Activated CD4-positive, alpha-beta T cell treated with anti-CD3 and anti-CD28 coated beads, Interleukin-2, amount 50 U/mL, for 4 hours (primary cell): ENCODE data around the gene PAX5.

Source experiments
- DNase-seq, 2 experiments: peaks; one replicate each; pipeline ENCODE4 v3.0.0-alpha.2; 2020

Gene PAX5

DNA sequence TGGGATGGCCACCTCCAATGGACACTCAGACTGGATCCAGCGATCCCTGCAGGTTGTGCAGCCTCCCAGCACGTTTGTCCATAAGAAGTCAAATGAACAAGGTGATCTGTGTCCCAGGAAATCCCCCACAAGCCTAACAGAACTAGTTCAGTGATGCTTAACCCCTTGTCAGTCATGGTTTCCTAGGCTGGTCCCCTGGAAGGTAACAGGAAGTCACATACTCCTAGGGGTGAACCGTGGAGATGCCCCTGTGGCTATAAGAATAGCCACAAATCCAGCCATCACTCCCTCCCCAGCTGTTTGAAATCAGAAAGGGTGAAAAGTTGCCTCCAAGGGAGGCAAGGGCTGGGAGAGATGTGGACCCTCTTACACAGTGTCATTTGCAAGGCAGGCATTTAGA lies 22.5 kb downstream of the PAX5 start:
- DNase-seq: no peak

DNA sequence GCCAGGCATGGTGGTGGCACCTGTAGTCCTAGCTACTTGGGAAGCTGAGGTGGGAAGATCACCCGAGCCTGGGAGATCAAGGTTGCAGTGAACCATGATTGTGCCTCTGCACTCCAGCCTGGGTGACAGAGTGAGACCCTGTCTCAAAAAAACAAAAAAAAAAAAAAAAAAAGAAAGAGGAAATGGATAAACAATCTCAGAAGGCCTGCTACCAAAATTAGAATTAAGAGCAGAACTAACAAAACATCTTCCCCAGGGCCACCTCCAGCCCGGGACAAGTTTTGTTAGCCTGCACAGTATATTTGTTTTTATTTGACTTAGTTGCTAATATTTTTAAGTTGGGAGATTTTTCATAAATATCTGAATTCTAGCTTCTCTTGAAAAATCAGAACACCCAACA lies 23.1 kb downstream of the PAX5 start:
- no peak for DNase-seq

DNA sequence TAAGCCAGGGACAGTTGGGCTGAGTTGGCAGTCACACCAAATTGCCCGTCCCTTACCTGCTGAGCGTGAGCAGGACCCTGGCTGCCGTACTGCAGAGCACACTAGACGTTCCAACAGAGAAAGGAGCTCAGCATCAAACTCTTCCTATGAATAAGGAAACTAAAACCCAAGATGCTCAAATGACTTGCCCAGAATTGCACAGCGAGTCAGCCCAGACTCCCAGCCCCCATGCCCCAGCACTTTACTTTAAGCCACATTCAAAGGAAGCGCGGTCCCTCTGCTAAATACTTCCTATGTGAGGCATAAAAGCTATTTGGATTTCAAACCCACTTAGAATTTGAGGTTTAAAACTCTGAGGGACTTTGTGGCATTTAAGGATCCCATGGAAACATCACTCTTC lies 23.9 kb downstream of the PAX5 start:
- DNase-seq: no peak

DNA sequence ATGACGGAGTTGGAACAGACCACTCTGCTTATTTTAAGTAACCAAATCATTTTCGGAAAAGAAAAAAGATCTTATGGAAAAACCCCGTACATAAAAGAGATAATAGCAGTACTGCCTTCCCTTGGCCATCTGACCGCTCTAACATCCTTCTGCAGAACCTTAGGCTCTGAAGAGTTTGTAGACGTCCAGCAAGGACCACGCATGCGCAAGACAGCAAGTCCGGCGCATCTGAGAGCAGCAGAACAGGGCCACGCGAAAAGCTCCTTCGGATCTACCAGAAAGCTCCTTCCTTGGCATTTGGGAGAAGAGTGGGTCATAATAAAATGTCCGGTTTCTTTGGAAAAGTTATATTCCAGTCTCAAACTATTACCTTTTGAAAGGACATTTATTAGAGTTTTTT lies 26.8 kb downstream of the PAX5 start:
- no peak for DNase-seq

DNA sequence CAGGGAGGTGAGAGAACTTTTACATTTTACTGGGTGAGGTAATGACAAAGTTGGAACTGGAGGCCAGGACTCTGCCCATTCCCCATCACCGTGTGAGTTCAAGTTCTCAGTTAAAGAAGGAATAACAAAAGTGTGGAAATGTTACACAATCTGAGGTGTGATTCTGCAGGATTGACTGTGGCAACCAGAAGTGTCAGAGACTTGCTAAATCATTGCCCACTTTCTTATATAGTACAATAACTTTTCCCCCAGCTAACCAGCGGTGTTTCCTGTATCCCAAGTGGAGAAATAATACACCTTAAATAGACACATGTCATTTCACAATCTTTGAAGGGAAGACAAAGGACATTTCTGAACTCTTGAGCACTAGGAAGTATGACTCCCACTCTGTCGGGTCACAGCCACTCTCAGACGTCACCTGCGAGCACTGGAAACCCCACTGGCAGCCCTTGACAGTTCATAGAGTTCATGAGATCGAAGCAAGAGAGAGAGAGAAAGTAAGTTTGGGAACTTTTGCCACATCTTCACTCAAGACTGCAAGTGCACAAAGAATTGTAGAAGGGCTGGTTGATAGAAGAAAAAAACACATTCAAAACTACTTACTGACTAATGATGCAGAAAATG lies 28.4 kb downstream of the PAX5 start:
- no peak for DNase-seq

DNA sequence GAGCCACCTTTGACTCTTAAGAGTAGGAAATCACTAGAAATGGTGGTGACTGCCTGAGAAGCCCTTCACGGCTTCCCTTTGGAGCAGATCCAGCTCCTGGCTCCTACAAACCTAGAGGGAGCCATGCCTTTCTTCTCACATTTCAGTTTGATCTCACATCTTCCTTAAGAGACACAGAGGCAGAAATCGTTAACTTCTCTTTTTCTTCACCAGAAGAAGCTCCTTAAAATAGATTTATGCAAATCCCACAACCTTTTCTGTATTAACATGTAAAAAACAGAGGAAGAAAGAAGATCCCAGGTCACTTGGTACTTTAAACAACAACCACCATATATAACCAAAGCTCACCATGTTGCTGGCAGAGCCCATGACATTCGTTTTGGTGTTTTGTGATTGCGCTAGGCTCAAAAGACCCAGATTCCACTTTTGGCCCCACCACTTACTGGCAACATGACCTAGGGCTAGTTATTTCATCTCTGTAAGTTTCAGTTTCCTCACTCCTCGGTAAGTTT lies 29.6 kb downstream of the PAX5 start:
- DNase-seq: no peak

DNA sequence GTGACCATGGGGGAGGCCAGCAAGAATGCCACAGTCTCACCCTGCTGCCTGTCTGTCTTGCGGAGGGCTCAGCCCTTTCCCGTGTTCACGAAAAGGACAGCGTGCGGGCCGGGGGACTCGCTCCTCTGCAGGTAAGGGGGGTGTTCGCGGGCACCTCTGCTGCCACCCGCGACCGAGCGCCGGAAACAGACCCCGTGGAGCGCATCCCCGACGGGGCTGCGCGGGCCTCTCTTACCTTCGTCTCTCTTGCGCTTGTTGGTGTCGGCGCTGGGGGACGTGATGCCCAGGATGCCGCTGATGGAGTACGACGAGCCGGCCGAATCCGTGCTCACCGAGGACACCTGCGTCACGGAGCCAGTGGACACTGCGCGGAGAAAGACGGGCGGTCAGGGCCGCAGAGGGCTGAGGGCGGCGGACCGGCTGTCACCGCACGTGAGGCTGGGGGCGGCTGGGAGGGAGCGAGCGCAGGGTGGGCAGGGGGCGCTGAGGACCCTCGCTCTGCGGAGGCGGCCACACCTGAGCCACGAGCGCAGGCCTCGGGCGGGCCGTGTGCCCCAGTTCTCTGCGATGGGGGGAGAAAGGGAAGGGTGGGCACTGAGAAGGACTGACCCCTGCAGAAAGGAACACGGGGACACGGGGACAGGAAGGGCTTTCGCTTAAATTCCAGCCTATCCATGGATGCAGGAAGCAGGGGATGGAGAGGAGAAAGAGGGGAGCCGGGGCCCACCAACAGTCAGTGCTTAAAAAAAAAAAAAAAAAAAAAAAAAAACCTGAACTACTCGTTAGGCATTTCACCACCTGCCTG lies 31.5 kb downstream of the PAX5 start:
- no peak for DNase-seq

DNA sequence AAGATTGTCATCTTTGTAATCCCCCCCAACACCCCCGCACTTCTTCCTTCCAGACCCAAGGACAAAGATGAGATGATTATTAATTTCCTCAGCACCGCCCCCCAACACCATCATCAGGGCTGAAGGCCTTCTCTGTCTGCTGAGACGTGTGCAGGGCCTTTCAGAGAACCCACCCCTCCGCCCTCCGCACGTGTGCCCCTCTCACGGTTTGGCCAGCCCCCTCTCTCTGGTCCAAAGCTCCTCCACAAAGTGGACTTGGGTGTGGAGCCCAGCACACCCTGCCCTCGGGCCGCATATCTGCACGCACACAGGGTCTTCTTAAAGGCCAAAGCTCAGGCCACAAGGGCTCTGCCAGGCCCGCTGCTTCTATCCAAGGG lies 32.0 kb downstream of the PAX5 start:
- no peak for DNase-seq

DNA sequence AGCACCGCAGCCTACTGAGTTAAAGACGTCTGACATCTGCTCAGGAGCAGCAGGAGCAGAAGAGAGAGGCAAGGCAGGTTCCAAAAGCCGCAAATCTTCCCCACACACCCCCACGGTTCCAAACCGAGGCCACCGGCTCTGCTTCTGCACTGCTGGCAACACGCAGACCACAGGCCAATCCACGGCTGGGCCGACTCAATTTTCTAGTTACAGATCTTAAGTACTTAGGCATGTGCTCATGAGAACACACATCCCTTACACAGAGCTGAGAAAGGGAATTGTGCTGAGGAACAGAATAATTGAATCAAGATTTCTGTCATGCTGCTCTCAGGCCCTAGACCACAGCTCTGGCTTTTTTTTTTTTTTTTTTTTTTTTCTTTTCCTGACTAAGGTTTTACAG lies 32.6 kb downstream of the PAX5 start:
- DNase-seq: no peak

DNA sequence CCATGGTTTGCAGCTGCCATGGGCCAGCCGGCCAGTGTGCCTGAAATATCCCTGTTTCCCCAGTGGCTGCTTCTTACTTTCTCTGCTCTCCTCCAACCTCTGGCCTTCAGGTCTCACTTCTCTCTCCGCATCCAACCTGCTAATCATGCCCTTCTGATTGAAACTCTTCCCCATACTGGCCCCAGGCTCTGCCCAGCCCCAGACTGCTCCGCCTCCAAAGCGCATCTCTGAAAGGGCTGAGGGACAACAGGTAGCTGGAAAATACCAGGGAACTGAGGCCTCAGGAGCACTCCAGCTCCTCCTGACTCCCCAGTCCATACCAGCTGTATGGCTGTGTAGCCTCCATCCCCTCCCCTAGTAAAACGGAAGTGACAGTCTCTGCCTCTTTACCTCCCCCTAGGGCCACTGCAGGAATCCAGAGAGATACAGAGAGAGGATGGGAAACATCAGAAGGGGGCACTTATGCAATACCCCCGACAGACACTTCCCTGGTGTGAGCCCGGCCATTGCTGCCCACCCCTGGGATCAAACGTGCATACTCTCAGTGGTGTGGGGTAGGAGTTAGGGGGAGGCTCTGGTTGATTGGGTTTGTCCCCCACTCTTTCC lies 34.2 kb downstream of the PAX5 start:
- DNase-seq: no peak

DNA sequence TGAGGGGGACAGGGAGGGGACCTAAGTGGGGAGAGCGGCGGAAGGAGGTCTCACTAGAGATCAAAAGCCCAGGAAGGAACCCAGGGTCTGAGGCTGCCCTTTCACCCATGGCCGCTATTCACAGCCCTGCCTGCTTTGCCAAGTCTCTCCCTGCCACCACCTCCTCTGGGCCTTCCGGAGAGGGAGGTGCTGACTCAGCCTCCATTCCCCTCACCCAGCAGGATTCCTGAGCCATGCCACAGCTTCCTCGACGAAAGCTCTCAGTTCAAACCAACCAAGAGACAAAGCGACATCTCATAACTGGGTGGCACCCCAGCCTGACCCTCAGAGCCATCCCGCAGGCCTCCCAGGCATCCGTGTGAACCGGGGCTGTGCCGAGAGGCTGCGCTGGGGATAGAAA lies 36.7 kb downstream of the PAX5 start:
- DNase-seq: no peak

DNA sequence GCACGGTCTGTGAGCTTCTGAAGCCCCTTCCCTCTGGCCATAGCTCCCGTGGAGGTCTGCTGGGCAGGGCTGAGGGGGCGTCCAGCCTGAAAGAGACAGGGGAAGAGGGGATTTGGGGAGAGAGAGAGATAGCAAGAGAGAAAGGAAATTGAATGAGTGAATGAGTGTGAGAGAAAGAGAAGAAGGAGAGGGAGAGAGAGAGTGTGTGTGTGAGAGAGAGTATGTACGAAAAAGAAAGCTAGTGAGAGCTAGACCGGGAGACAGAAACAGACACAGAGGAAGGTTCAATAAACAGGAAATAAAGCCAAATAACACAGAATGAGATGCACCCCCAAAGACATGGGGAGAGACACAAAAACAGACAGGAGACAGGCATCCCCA lies 37.4 kb downstream of the PAX5 start:
- DNase-seq: no peak

DNA sequence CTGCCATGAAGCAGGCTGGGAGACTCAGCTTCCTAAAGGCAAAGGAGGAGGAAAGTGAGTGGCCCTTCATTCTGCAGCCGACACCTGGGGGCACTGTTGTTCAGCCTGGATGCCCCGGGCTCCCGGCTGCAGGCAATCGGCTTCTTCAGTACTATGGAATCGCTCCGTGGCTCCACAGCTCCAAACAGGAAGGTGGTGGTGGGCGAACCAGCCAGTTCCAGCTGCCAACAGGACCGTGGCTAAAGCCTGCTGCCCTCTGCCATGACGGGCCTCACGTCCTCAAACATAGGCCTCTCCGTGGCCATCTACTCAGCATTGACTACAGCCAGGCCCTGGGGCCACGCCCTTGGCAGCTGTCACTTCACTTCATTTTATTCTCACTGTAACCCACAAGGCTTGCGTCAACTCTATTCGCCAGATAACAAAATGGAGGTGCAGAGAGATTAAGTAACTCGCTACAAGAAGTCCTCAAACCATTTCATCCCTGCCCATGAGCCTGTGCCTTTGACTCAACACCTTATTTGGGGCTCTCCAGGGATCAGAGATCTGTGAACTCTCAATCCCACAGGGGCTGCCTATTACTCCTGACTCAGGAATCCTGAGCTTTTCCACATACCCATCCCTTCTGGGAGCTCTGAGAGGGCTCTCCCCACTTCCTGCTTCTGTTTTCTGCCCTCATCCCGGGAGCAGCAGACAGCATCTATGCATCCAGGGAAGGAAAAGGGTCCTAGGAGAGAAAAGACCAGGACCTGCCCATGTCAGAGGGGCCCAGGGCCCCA lies 38.0 kb downstream of the PAX5 start:
- peak; percentile 44 to 52 for DNase-seq

DNA sequence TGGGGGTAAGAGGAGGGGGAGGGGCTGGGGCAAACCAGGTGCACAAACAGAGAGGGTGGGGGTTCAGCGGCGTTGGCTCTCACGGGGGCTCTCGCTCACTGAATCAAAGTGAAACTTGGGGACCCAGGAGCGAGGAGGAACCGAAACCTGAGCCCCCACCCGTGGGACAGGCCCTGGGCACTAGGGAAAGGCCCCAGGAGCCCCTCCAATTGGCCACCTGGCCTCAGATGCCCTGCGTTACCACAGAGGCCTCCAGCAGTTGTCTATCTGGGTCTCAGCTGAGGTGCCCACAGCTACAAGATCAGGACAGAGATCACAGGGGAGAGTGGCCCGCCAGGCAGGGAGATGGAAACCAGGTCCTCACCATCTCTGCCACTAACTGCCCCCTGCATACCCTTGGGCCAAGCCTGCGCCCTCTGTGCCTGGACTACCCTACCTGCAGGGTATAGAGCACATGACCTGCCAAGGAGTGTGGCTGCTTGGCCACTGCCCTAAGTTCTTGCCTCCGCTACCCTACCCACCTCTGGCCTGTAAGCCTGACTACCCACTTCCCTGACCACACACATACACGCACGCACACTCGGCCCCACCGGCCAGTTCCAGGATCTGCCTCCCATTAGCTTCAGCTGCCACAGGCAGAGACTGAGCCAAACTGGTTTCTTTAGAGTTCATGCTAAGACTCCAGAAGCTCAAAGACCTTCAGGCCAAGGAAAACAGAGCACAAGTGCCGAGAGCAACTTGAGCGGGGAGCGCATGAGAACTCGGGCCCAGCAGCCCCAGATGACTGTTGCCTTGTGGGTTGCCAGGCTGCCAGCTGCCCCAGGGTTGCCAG lies 39.9 kb downstream of the PAX5 start:
- no peak for DNase-seq

DNA sequence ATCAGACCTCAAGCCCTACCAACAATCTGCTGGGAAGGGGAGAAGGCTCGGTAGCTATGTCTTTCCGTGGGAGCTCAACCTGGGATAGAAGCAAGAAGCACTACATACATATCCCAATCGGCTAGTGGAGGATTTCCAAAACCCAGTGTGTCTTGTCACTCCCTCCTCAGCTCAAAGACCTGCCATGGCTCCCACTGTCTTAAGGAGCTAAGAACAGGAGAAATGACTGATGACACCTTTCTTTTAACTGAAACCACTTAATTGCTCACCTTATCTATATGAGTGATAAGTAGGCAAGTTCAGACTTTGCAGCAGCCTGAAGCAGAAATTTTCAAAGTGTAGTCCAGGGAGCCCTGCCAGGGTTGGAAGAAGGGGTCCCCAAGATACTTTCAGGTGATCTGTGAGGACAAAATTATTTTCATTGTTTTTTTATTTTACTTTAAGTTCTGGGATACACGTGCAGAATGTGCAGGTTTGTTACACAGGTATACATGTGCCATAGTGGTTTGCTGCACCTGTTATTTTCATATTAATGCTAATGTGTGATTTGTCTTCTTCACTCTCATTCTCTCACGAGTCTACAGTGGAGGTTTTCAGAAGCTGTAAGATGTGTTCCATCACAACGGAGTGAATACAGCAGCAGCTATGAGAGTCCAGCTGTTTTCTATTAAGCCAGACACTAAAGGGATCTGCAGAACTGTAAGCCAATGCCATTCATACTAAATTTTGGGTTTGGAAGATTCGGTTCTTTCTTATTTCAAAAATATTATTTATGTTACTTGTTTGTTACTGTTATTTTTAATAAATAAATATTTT lies 41.4 kb downstream of the PAX5 start:
- DNase-seq: no peak

DNA sequence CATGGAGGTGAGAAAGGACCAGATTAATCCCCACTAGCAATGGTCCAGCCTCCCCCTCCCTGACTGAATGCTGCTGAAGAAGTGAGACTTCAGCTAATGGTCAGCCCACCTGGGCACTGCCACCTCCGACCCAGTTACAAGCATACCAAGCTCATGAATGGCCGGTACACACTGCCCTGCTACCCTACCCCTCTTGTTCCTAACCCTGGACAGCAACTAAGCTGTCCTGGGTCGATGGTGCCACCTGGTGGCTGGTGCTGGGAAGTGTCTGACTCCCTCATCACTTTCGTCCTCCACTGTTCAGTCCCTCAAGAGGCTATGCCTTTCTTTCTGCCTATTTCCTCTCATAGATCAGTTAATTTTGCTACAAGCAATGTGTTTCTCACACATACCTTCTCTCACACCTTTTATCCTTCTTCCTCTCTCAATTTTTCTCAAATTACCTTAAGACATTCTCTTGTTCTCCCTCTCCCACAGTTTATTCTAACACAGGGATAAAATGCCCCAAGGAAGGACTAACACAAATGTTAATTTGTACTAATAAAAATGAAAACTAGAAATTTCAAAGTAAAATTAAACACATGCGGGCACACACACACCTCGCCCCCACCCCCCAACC lies 42.4 kb downstream of the PAX5 start:
- no peak for DNase-seq

DNA sequence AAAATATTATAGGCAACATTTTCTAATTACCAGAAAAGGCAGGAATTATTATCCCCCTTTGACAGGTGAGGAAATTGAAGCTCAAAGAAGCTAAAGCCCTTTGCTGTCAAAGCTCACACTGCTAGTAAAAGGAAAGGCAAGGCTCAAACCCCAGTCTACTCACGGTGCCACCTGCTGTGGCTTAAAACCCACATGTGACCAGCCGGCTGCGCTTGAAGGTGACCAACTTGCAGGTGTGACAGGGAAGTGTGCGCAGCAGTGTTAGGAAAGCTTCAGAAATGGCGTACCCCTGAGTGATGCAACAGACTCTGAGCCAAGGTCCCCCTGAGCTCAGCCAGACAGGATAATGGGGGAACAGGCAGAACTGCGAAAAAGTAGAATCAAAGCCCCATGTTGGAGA lies 45.2 kb downstream of the PAX5 start:
- no peak for DNase-seq

DNA sequence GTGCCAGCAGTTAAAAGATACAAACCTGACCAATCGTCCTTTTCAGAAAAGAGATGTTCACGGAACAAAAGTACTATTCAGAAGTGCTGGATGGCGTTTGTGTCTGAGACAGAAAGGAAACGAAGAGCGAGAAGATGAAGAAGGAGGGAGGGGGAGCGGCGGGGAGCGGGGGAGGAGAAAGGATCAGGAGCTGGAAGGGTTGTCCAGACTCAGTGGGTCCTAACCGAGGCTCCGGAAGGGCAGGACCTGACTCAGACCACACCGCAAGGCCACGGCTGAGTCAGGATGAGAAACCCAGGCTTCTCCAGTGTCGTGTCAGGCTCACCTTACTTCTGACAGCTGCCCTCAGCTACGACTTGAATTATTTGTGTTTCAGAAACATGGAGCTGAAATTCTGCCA lies 46.2 kb downstream of the PAX5 start:
- DNase-seq: no peak

DNA sequence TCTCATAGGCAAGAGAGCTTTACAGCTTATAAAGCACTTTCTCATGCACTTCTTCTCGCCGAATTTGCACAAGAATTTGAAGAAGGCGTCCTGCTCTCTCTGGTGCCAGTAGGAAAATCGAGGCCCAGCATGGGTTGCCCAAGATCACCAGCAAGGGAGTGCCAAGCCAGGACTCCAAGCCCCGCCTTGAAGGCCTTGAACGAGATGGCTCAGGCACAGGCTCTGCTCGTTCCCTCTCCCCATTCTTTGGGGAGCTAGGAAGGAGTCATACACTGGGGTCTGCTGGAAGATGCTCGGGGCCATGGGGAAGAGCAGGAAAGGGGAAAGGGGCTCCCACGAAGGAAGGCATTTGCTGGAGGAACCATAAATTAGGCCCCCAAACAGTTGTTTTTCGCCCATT lies 46.7 kb downstream of the PAX5 start:
- no peak for DNase-seq

DNA sequence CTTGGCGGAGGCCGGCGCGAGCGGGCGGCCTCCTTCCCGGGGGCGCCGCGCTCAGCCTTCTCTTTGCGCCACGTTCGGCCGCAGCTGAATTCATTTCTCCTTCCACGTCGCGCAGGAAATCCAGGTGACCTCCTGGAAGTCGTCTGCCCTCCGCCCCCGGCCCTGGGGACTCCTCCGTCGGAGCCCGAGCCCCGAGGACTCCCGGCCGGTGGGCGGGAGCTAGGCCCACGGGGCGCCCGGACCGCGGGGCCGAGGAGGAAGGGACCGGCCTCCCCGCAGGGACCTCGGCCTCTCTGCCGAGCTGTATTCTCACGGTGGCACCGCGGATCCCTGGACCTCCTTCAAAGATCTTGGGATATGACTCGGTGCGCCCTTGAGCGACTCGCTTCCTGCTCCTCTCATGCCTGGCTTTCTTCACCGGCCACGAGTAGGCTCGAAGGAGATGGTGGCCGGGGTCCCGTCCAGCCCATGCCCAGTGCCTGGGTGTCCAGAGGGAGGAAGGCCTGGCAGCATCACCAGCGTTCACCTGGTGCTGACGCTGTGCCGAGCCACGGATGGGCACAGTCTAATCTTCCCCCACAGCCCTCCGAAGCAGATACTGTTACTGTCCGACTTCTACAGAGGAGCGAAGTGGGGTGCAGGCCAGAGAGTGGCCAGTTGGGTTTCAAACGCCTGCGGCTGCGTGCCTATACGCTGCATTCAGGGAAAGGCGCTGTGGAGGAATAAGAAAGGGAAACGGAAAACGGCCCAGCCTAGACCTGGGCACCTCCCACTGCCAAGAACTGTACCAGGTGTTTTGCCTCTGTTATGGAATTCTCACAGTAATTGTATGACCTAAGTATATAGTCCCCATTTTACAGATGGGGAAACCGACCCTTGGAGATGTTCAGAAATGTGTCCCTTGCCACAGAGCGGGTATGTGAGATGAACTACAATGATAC lies 47.3 kb downstream of the PAX5 start:
- DNase-seq: no peak
